Karpas-422 (cell line): ENCODE results near the gene GTF3C6. TPM values are rescaled to one million over a fixed set of nuclear protein-coding genes. Genes with fewer than 3 reads are reported as not detected.
"Not testable (repeated sequence)": the region's sequence is repeated elsewhere in the genome, so short reads cannot be mapped to it uniquely, and the experiment has no call there.

Experiments
- DNase-seq: peaks from one replicate; pipeline ENCODE4 v3.0.0-alpha.2; 2015
- H2AFZ ChIP-seq: fragments of 200-600 bp; sonication (generic); 2 replicates; pipeline ENCODE4 v1.6.1; 2014; ENCODE audit warnings: antibody characterized with exemption, low read length, mixed read lengths
- H3K27ac ChIP-seq: fragments of 200-600 bp; sonication (generic); 2 replicates; pipeline ENCODE4 v1.5.1; 2014; ENCODE audit warnings: mild to moderate bottlenecking, low read length, moderate library complexity
- H3K27me3 ChIP-seq: fragments of 200-600 bp; sonication (generic); 2 replicates; pipeline ENCODE4 v1.6.1; 2014; ENCODE audit warnings: low read length, mixed read lengths
- H3K36me3 ChIP-seq: fragments of 200-600 bp; sonication (generic); 2 replicates; pipeline ENCODE4 v1.6.1; 2014; ENCODE audit warnings: low read length, mixed read lengths; ENCODE audit not compliant: insufficient read depth
- H3K4me1 ChIP-seq: fragments of 200-600 bp; sonication (generic); 2 replicates; pipeline ENCODE4 v1.6.1; 2014; ENCODE audit warnings: mild to moderate bottlenecking, low read length, mixed read lengths
- H3K4me2 ChIP-seq: fragments of 200-600 bp; sonication (generic); 2 replicates; pipeline ENCODE4 v1.6.1; 2014; ENCODE audit warnings: low read length, low read depth, mild to moderate bottlenecking; ENCODE audit not compliant: poor library complexity, severe bottlenecking
- H3K4me3 ChIP-seq: fragments of 200-600 bp; sonication (generic); 2 replicates; pipeline ENCODE4 v1.5.1; 2014; ENCODE audit warnings: mild to moderate bottlenecking, antibody characterized with exemption, low read length, mixed read lengths
- H3K79me2 ChIP-seq: fragments of 200-600 bp; sonication (generic); 2 replicates; pipeline ENCODE4 v1.6.1; 2014; ENCODE audit warnings: mild to moderate bottlenecking, low read length, mixed read lengths
- H3K9ac ChIP-seq: fragments of 200-600 bp; sonication (generic); 2 replicates; pipeline ENCODE4 v1.6.0; 2014; ENCODE audit warnings: low read length
- H3K9me2 ChIP-seq: fragments of 200-600 bp; sonication (generic), shearing (Covaris generic); replicated peaks from 2 replicates; pipeline ENCODE4 v1.6.0; 2014; ENCODE audit warnings: mild to moderate bottlenecking, low read length, moderate library complexity; ENCODE audit not compliant: insufficient read depth
- H3K9me3 ChIP-seq: fragments of 300-700, 200-600 bp; sonication (generic); 2 replicates; pipeline ENCODE4 v1.6.1; 2014; ENCODE audit warnings: low read length, mixed read lengths
- H4K20me1 ChIP-seq: fragments of 200-600 bp; sonication (generic); 2 replicates; pipeline ENCODE4 v1.6.1; 2014; ENCODE audit warnings: mild to moderate bottlenecking, antibody characterized with exemption, low read length, low read depth; ENCODE audit not compliant: insufficient read depth
- total RNA-seq: library from RNA; depleted of rRNA; stranded (reverse); fragments of >200 nt; shearing (Covaris generic); gene quantifications from 2 replicates; pipeline ENCODE4 v1.2.3, GENCODE V29; 2014; ENCODE audit warnings: low replicate concordance

The GTF3C6 gene
- total RNA-seq, 1 experiment from 2014 or later: 39.7 TPM

- Histone ChIP-seq H3K9me3 (no peaks in the 10 kb centered on the region), H3K9me2 (no peaks in the 10 kb centered on the region), H3K4me2 (no peak overlapping the region), H4K20me1 (no peaks in the 10 kb centered on the region), H3K27me3 (no peaks in the 10 kb centered on the region), H3K4me3 (no peak overlapping the region), H3K27ac (no peak overlapping the region), H3K4me1 (no peaks in the 10 kb centered on the region), H3K79me2 (peaks cover 8% of the 10 kb centered on the region), H3K36me3 (peaks cover 38% of the 10 kb centered on the region), H3K9ac (no peak overlapping the region), H2AFZ (no peak overlapping the region)
- DNase-seq: no peak
These were observed 7.2 kb downstream of the GTF3C6 start for GRCh38 chr6:110965629-110966229.

GRCh38 chr6:110968661-110969060, 10.2 kb downstream of the GTF3C6 start:
- not testable (repeated sequence) for H4K20me1 ChIP-seq, H3K4me1 ChIP-seq, H3K9me3 ChIP-seq, H3K9me2 ChIP-seq, H3K4me2 ChIP-seq, H2AFZ ChIP-seq, H3K4me3 ChIP-seq, H3K79me2 ChIP-seq, H3K9ac ChIP-seq, H3K27me3 ChIP-seq, DNase-seq, H3K27ac ChIP-seq
- H3K36me3 ChIP-seq: peaks cover 19% of the 10 kb centered on the region

GRCh38 chr6:110971468-110971867, 13.0 kb downstream of the GTF3C6 start:
- Histone ChIP-seq H4K20me1 (no peaks in the 10 kb centered on the region), H3K9me2 (no peaks in the 10 kb centered on the region), H3K4me1 (no peaks in the 10 kb centered on the region), H3K79me2 (no peaks in the 10 kb centered on the region), H3K4me2 (no peak overlapping the region), H3K27ac (no peak overlapping the region), H3K9me3 (no peaks in the 10 kb centered on the region), H3K36me3 (peaks cover 8% of the 10 kb centered on the region), H3K27me3 (no peaks in the 10 kb centered on the region), H2AFZ (no peak overlapping the region), H3K9ac (no peak overlapping the region), H3K4me3 (no peak overlapping the region)
- no peak for DNase-seq

DNA sequence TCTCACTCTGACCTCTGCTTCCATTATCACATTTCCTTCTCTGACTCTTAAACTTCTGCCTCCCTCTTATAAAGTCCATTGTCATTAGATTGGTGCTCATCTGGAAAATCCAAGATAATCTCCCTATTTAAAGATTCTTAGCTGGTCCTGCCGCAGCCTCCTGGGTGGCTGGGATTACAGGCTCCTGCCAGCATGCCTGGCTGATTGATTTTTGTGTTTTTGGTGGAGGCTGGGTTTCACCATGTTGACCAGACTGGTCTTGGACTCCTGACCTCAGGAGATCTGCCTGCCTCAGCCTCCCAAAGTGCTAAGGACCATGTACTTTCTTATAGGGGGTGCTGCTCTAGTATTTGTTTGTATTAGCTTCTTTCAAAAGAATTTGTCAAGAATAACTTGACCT, 18.1 kb downstream of the GTF3C6 start:
- Histone ChIP-seq H3K9ac (no peak overlapping the region), H3K4me2 (no peak overlapping the region), H3K9me3 (no peaks in the 10 kb centered on the region), H3K4me3 (no peak overlapping the region), H3K27me3 (no peaks in the 10 kb centered on the region), H3K4me1 (peaks cover 5% of the 10 kb centered on the region; the same call in 1 of the 2 replicates), H3K79me2 (peaks cover 17% of the 10 kb centered on the region), H3K27ac (no peak overlapping the region), H3K9me2 (no peaks in the 10 kb centered on the region), H3K36me3 (no peaks in the 10 kb centered on the region), H4K20me1 (no peaks in the 10 kb centered on the region), H2AFZ (no peak overlapping the region)
- DNase-seq: no peak

- no peak overlapping the region for H3K9ac ChIP-seq
- peaks cover 3% of the 10 kb centered on the region; the same call in 1 of the 2 replicates for H3K36me3 ChIP-seq
- H3K4me3 ChIP-seq: no peak overlapping the region
- DNase-seq: no peak
- no peak overlapping the region for H2AFZ ChIP-seq
- no peaks in the 10 kb centered on the region; the same call in 1 of the 2 replicates for H4K20me1 ChIP-seq
- H3K27ac ChIP-seq: no peak overlapping the region
- H3K4me1 ChIP-seq: peaks cover 22% of the 10 kb centered on the region
- no peaks in the 10 kb centered on the region for H3K9me2 ChIP-seq
- no peak overlapping the region for H3K4me2 ChIP-seq
- no peaks in the 10 kb centered on the region for H3K27me3 ChIP-seq
- peaks cover 45% of the 10 kb centered on the region for H3K79me2 ChIP-seq
- no peaks in the 10 kb centered on the region for H3K9me3 ChIP-seq
These were observed 21.1 kb downstream of the GTF3C6 start for GRCh38 chr6:110979565-110980101.

GRCh38 chr6:110980227-110980626, 21.7 kb downstream of the GTF3C6 start:
- no peaks in the 10 kb centered on the region for H3K9me2 ChIP-seq
- H4K20me1 ChIP-seq: no peaks in the 10 kb centered on the region; the same call in 1 of the 2 replicates
- no peaks in the 10 kb centered on the region for H3K27me3 ChIP-seq
- no peak for DNase-seq
- H3K4me2 ChIP-seq: no peak overlapping the region
- no peak overlapping the region for H3K9ac ChIP-seq
- H3K4me3 ChIP-seq: no peak overlapping the region
- H3K9me3 ChIP-seq: no peaks in the 10 kb centered on the region
- H2AFZ ChIP-seq: no peak overlapping the region
- H3K27ac ChIP-seq: no peak overlapping the region
- H3K4me1 ChIP-seq: peaks cover 28% of the 10 kb centered on the region
- H3K36me3 ChIP-seq: peaks cover 9% of the 10 kb centered on the region; the same call in 1 of the 2 replicates
- H3K79me2 ChIP-seq: peaks cover 51% of the 10 kb centered on the region

- Histone ChIP-seq H3K4me2 (peak overlapping the region; percentile 85), H3K27ac (no peak overlapping the region), H3K79me2 (peaks cover 55% of the 10 kb centered on the region), H4K20me1 (no peaks in the 10 kb centered on the region; the same call in 1 of the 2 replicates), H3K9me2 (no peaks in the 10 kb centered on the region), H2AFZ (no peak overlapping the region), H3K4me1 (peaks cover 29% of the 10 kb centered on the region), H3K9ac (peak overlapping the region; percentile 90), H3K4me3 (peak overlapping the region; percentile 88), H3K27me3 (no peaks in the 10 kb centered on the region), H3K36me3 (peaks cover 11% of the 10 kb centered on the region; the same call in 1 of the 2 replicates), H3K9me3 (no peaks in the 10 kb centered on the region)
- no peak for DNase-seq
These were observed 22.1 kb downstream of the GTF3C6 start for GRCh38 chr6:110980648-110981047.

GRCh38 chr6:110981202-110981600, 22.7 kb downstream of the GTF3C6 start:
- Histone ChIP-seq H3K4me1 (peaks cover 29% of the 10 kb centered on the region), H4K20me1 (no peaks in the 10 kb centered on the region; the same call in 1 of the 2 replicates), H3K27ac (peak overlapping the region; percentile 55; the same call in 1 of the 2 replicates), H3K9me3 (no peaks in the 10 kb centered on the region), H3K27me3 (no peaks in the 10 kb centered on the region), H3K9ac (peak overlapping the region; percentile 90), H3K4me2 (peak overlapping the region; percentile 85), H3K79me2 (peaks cover 60% of the 10 kb centered on the region), H2AFZ (no peak overlapping the region), H3K36me3 (peaks cover 14% of the 10 kb centered on the region; the same call in 1 of the 2 replicates), H3K4me3 (peak overlapping the region; percentile 88), H3K9me2 (no peaks in the 10 kb centered on the region)
- DNase-seq: peak; percentile 45
